Measurements from ENCODE around the gene BBOX1.

GRCh38 chr11:27174672-27175210 lies 134.1 kb downstream of the BBOX1 start:
- TF ChIP-seq, protein P1, sequence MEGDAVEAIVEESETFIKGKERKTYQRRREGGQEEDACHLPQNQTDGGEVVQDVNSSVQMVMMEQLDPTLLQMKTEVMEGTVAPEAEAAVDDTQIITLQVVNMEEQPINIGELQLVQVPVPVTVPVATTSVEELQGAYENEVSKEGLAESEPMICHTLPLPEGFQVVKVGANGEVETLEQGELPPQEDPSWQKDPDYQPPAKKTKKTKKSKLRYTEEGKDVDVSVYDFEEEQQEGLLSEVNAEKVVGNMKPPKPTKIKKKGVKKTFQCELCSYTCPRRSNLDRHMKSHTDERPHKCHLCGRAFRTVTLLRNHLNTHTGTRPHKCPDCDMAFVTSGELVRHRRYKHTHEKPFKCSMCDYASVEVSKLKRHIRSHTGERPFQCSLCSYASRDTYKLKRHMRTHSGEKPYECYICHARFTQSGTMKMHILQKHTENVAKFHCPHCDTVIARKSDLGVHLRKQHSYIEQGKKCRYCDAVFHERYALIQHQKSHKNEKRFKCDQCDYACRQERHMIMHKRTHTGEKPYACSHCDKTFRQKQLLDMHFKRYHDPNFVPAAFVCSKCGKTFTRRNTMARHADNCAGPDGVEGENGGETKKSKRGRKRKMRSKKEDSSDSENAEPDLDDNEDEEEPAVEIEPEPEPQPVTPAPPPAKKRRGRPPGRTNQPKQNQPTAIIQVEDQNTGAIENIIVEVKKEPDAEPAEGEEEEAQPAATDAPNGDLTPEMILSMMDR (IDR thresholded peaks at IDR 0.05) = no peak
- TF ChIP-seq POLR2AphosphoS5 (IDR thresholded peaks at IDR 0.05) (no peak), POLR2A (IDR thresholded peaks at IDR 0.05) (no peak), EP300 (IDR thresholded peaks at IDR 0.05) (no peak)

All from upper lobe of left lung (tissue), 4 donors.